B cell (primary cell): Measurements from ENCODE around the gene TGFBR3L. TPM values are rescaled to one million over a fixed set of nuclear protein-coding genes. Genes with fewer than 3 reads are reported as not detected.

Source experiments
- ATAC-seq: fragments of 200-7000 bp; cut with Tn5 transposase; one replicate; pipeline ENCODE4 v1.10.0; 2021; ENCODE audit warnings: low read depth, mild to moderate bottlenecking, moderate number of reproducible peaks, moderate library complexity
- CTCF ChIA-PET: fragments of 350-600 bp; sonication (Branson Sonifier 250); formaldehyde crosslinking; loops from one replicate; lab custom pipeline; 2021; ENCODE audit warnings: antibody characterized with exemption, inconsistent platforms; lab: Charles Lee
- POLR2A ChIA-PET: fragments of 350-600 bp; sonication (Branson Sonifier 250); formaldehyde crosslinking; loops from one replicate; lab custom pipeline; 2021; ENCODE audit warnings: antibody characterized with exemption; lab: Charles Lee
- DNase-seq: peaks from one replicate; pipeline ENCODE4 v3.0.0; 2013
- H2AFZ ChIP-seq: 2 replicates; pipeline ENCODE4 v1.6.1; 2012; ENCODE audit warnings: mild to moderate bottlenecking, low read depth, low read length; ENCODE audit not compliant: insufficient read depth, poor library complexity, severe bottlenecking
- H3K27ac ChIP-seq, 2 donors: 1 replicate in 1 of 2; 2 replicates in 1 of 2; pipeline ENCODE4 v1.5.1; 2012 to 2013; ENCODE audit warnings: low read length in 2 of 2, mild to moderate bottlenecking in 2 of 2, moderate library complexity in 1 of 2
- H3K27me3 ChIP-seq, 4 experiments: fragments of 200-600 bp in 1 of 4; sonication (generic) in 1 of 4; replicated peaks in 1 of 4; 1 replicate in 2 of 4; 2 replicates in 2 of 4; pipeline versions ENCODE4 v1.6.1 to v1.7.0; 2013 to 2016; ENCODE audit warnings: low read length in 3 of 4, mild to moderate bottlenecking in 2 of 4, mixed read lengths in 1 of 4, moderate library complexity in 1 of 4; ENCODE audit not compliant: insufficient read depth in 4 of 4, control insufficient read depth in 3 of 4; ENCODE audit errors: control extremely low read depth in 1 of 4
- H3K36me3 ChIP-seq, 2 experiments: replicated peaks in 1 of 2; 1 replicate in 1 of 2; 2 replicates in 1 of 2; pipeline versions ENCODE4 v1.6.1 to v1.7.1; 2013; ENCODE audit warnings: low read length in 1 of 2; ENCODE audit not compliant: insufficient read depth in 2 of 2, control insufficient read depth in 1 of 2; ENCODE audit errors: control extremely low read depth in 1 of 2, extremely low read depth in 1 of 2
- H3K4me1 ChIP-seq, 2 donors: fragments of 200-600 bp in 1 of 2; sonication (generic) in 1 of 2; 1 replicate in 1 of 2; 2 replicates in 1 of 2; pipeline versions ENCODE4 v1.5.1 to v1.6.1; 2013 to 2017; ENCODE audit warnings: low read length in 2 of 2; ENCODE audit not compliant: control insufficient read depth in 2 of 2, insufficient read depth in 2 of 2
- H3K4me2 ChIP-seq: replicated peaks from 2 replicates; pipeline ENCODE3; 2012; ENCODE audit warnings: mild to moderate bottlenecking, low read depth, low read length; ENCODE audit not compliant: poor library complexity, severe bottlenecking
- H3K4me3 ChIP-seq, 5 experiments: fragments of 200-600 bp in 1 of 5; sonication (generic) in 1 of 5; 1 replicate in 3 of 5; 2 replicates in 2 of 5; pipeline versions ENCODE4 v1.5.1 to v1.7.0; 2011 to 2016; ENCODE audit warnings: low read length in 4 of 5, mild to moderate bottlenecking in 4 of 5, low read depth in 2 of 5, control low read depth in 1 of 5, moderate library complexity in 1 of 5; ENCODE audit not compliant: insufficient read depth in 1 of 5; ENCODE audit errors: control extremely low read depth in 1 of 5, extremely low read depth in 1 of 5
- H3K79me2 ChIP-seq: fragments of 200-600 bp; sonication (generic); one replicate; pipeline ENCODE4 v1.6.0; 2016; ENCODE audit warnings: low read length; ENCODE audit not compliant: control insufficient read depth, insufficient read depth
- H3K9ac ChIP-seq: fragments of 200-600 bp; sonication (generic); 2 replicates; pipeline ENCODE4 v1.6.1; 2017; ENCODE audit warnings: mild to moderate bottlenecking, low read length, moderate library complexity
- H3K9me3 ChIP-seq, 3 donors: one replicate each; pipeline versions ENCODE4 v1.6.1 to v1.7.1; 2013; ENCODE audit warnings: low read length in 2 of 3; ENCODE audit not compliant: control insufficient read depth in 2 of 3, insufficient read depth in 1 of 3; ENCODE audit errors: control extremely low read depth in 1 of 3
- H4K20me1 ChIP-seq: 2 replicates; pipeline ENCODE4 v1.6.0; 2012; ENCODE audit warnings: mild to moderate bottlenecking, low read length; ENCODE audit not compliant: insufficient read depth, control insufficient read depth, poor library complexity, severe bottlenecking
- H3K27ac Mint-ChIP-seq: one replicate; pipeline ENCODE4 v1.8.0; 2021; ENCODE audit warnings: mixed read lengths
- H3K27me3 Mint-ChIP-seq: one replicate; pipeline ENCODE4 v1.8.0; 2021; ENCODE audit warnings: mixed read lengths
- H3K4me1 Mint-ChIP-seq: one replicate; pipeline ENCODE4 v1.8.0; 2021; ENCODE audit warnings: mixed read lengths
- H3K4me3 Mint-ChIP-seq: one replicate; pipeline ENCODE4 v1.8.0; 2021; ENCODE audit warnings: mixed read lengths
- H3K9me3 Mint-ChIP-seq: one replicate; pipeline ENCODE4 v1.8.0; 2022; ENCODE audit warnings: mixed read lengths; ENCODE audit not compliant: insufficient read depth
- EZH2 ChIP-seq: IDR thresholded peaks from 2 replicates; pipeline ENCODE4 v1.6.1; 2012; ENCODE audit warnings: borderline replicate concordance, low read depth, mild to moderate bottlenecking, moderate library complexity, low read length; ENCODE audit not compliant: insufficient read depth, poor library complexity, severe bottlenecking
- WGBS: methylation state at CpG from one replicate; pipeline ENCODE4 v1.1.5; 2013; ENCODE audit warnings: missing lambda C conversion rate; ENCODE audit not compliant: insufficient coverage; 5-methylcytosine and 5-hydroxymethylcytosine counted together
- intact Hi-C: fragments of 100-400 bp; cut with micrococcal nuclease; formaldehyde crosslinking; loops from one replicate; pipeline ENCODE4 v1.10.0; 2022
- polyA plus RNA-seq: library from polyadenylated mRNA; depleted of rRNA; stranded (reverse); fragments of >200 nt; gene quantifications from 2 replicates; pipeline ENCODE4 v1.2.3, GENCODE V29; 2012
- total RNA-seq, 2 donors: library from RNA; stranded (reverse); fragments of 120-200 nt in 1 of 2; gene quantifications; 1 replicate in 1 of 2; 2 replicates in 1 of 2; pipeline versions ENCODE4 v1.2.3 to v1.2.4, GENCODE V29; 2013 to 2022
- TF ChIP-seq, protein P1 (sequence below): fragments of 200-600 bp; IDR thresholded peaks from one replicate; pipeline ENCODE4 v1.8.0; 2022; ENCODE audit warnings: antibody characterized with exemption, mild to moderate bottlenecking

The TGFBR3L gene
- total and polyA plus RNA-seq, 2 donors (not counting 1 experiment from before 2014, with no cell fraction given), result 0.21 to 0.22 TPM

DNA sequence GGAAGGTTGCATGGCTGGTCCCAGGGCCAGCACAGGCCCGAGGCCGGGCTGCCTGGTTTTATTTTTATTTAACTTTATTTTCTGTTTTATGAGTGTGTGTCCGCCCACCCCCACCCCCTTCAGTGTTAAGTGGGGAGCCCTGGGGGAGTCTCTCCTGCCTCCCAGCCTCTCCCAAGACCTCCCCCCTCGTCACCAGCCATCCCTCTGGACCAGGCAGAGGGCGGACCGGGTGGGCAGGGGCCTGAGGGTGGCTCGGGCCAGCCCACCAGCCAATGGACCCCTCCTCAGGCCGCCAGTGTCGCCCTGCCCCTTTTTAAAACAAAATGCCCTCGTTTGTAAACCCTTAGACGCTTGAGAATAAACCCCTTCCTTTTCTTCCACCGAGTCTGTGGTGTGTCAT, 531 bp upstream of the TGFBR3L start:
- CTCF ChIA-PET, result no interaction called here
- no peak overlapping the region for H3K4me3 Mint-ChIP-seq
- H3K4me1 Mint-ChIP-seq, result peaks cover 19% of the 10 kb centered on the region
- peaks cover 16% of the 10 kb centered on the region for H3K27me3 Mint-ChIP-seq
- Histone ChIP-seq H3K36me3 (peaks cover 3 to 30% of the 10 kb centered on the region in 2 experiments), H3K4me1 (peaks cover 35 to 39% of the 10 kb centered on the region in 2 donors), H4K20me1 (peaks cover 69% of the 10 kb centered on the region), H3K4me3 (no peak overlapping the region), H3K4me2 (no peak overlapping the region), H3K79me2 (peaks cover 3% of the 10 kb centered on the region), H3K9me3 (peaks cover 0 to 23% (median 0%) of the 10 kb centered on the region in 3 donors), H3K9ac (no peak overlapping the region), H3K27me3 (peaks cover 0 to 41% (median 23%) of the 10 kb centered on the region in 4 experiments), H3K27ac (no peak overlapping the region), H2AFZ (no peak overlapping the region)
- no peaks in the 10 kb centered on the region for H3K9me3 Mint-ChIP-seq
- ATAC-seq (no peak), DNase-seq (peak; percentile 40)
- intact Hi-C loops, result no loop called here
- H3K27ac Mint-ChIP-seq, result no peak overlapping the region
- POLR2A ChIA-PET, result no interaction called here
- WGBS, result 96% methylated on average over 4 of the region's 12 CpGs
- TF ChIP-seq, protein P1, sequence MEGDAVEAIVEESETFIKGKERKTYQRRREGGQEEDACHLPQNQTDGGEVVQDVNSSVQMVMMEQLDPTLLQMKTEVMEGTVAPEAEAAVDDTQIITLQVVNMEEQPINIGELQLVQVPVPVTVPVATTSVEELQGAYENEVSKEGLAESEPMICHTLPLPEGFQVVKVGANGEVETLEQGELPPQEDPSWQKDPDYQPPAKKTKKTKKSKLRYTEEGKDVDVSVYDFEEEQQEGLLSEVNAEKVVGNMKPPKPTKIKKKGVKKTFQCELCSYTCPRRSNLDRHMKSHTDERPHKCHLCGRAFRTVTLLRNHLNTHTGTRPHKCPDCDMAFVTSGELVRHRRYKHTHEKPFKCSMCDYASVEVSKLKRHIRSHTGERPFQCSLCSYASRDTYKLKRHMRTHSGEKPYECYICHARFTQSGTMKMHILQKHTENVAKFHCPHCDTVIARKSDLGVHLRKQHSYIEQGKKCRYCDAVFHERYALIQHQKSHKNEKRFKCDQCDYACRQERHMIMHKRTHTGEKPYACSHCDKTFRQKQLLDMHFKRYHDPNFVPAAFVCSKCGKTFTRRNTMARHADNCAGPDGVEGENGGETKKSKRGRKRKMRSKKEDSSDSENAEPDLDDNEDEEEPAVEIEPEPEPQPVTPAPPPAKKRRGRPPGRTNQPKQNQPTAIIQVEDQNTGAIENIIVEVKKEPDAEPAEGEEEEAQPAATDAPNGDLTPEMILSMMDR, result no peak
- no peak for TF ChIP-seq EZH2

DNA sequence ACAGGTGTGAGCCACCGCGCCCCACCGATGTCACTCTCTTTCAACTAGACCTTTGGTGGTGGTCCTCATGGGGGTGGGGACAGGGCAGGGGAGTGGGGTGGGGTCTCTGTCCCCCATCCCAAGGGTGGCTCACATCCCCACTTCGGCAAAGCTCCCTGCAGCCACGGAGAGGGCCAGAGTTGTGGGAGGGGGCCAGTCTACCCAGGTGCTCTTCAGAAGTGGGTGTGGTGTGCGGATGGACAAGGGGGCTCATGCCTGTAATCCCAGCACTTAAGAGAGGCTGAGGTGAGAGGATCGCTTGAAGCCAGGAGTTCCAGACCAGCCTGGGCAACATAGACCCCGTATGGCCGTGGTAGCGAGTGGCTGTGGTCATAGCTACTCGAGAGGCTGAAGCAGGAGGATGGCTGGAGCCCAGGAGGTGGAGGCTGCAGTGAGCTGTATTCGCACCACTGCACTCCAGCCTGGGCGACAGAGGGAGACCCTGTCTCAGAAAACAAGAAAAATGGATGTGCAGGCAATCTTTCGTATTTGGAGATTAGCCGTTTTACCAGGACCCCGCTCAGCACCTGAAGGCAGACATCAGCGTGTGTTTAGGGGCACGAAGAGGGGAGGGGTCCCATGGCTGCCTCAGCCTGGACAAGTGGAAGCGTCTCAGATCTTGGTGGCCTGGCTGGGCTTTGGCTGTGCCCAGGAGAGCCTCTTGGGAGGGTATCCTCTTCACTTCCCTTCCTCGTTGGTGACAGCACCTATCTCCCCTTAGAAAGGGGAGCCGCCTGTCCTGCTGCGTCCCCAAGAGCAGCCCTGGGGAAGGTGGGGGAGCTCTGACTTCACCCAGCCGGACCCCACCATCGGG, 846 bp downstream of the TGFBR3L start:
- DNase-seq, result peak; percentile 42
- POLR2A ChIA-PET, result interaction anchor here (0.5 to 1.7 kb wide), 2 partner anchors 12 to 263 kb away, joined by 3 to 6 read pairs; partner anchors contain the start of gene MAP2K7
- TF ChIP-seq EZH2, result no peak
- TF ChIP-seq, protein P1, result no peak
- Mint-ChIP-seq H3K27ac (peak overlapping the region; percentile 67), H3K4me1 (peaks cover 29% of the 10 kb centered on the region), H3K9me3 (no peaks in the 10 kb centered on the region), H3K4me3 (peak overlapping the region; percentile 68), H3K27me3 (peaks cover 24% of the 10 kb centered on the region)
- Histone ChIP-seq H3K4me2 (peak overlapping the region; percentile 87), H3K9me3 (peaks cover 0 to 28% (median 0%) of the 10 kb centered on the region in 3 donors), H3K36me3 (peaks cover 3 to 18% of the 10 kb centered on the region in 2 experiments), H3K27me3 (peaks cover 0 to 47% (median 25%) of the 10 kb centered on the region in 4 experiments), H3K79me2 (peaks cover 3% of the 10 kb centered on the region), H4K20me1 (peaks cover 55% of the 10 kb centered on the region), H3K4me3 (peak overlapping the region in 4 of 5 experiments; percentile 18 to 48 (median 30)), H3K4me1 (peaks cover 44 to 47% of the 10 kb centered on the region in 2 donors), H3K27ac (no peak overlapping the region), H2AFZ (peak overlapping the region; percentile 44), H3K9ac (peak overlapping the region; percentile 52)
- ATAC-seq, result no peak
- CTCF ChIA-PET, result interaction anchor here (3.7 kb wide), 1 partner anchor 29 kb away, joined by 21 read pairs; the partner anchor contains the start of gene TIMM44
- intact Hi-C loops, result no loop called here
- 49% methylated on average over 20 of the region's 24 CpGs for WGBS
